Measurements from ENCODE around the gene PEPD. TPM values are rescaled to one million over a fixed set of nuclear protein-coding genes. Genes with fewer than 3 reads are reported as not detected.

PEPD gene
- total RNA-seq, 2 experiments from 2014 or later, result 17.5 to 23.0 TPM

DNA sequence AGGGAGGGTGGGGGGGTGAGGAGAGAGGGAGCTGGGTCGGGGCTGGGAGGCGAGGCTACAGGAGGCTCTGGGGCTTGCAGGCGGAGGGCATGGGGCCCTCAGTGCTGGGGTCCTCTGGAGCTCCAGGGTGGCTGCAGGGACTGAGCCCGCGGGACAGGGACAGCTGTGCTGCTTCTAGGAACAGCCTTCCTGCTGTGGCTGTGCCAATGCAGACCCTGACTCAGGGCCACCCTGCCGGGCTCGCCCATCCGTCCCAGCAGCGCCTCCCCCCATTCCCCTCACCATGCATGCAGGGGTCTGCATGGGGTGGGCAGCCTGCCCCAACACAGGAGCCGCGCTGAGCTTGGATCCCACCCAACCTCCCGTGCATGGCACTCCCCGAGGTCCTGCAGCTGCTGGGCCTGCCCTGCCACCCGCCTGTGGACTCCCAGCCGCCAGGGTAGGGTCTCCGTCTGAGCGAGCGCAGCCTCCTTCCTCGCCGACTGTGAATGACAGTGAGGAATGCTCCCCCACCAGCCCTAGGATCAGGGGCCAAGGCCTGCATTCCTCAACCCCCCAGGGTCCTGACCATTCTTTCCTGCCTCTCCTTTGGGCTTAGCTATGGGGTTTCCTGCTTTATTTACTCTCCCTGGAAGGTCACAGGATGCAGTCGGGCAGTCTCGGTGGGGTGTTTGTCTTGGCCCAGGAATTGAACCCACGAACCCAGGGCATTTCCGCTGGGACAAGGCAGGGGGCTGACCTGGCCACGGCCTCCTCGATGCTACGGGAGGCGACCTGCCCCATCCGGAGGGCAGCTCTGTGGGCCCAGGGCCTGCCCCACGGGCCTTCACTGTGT lies 124.7 kb downstream of the PEPD start:
- TF ChIP-seq, protein P1, sequence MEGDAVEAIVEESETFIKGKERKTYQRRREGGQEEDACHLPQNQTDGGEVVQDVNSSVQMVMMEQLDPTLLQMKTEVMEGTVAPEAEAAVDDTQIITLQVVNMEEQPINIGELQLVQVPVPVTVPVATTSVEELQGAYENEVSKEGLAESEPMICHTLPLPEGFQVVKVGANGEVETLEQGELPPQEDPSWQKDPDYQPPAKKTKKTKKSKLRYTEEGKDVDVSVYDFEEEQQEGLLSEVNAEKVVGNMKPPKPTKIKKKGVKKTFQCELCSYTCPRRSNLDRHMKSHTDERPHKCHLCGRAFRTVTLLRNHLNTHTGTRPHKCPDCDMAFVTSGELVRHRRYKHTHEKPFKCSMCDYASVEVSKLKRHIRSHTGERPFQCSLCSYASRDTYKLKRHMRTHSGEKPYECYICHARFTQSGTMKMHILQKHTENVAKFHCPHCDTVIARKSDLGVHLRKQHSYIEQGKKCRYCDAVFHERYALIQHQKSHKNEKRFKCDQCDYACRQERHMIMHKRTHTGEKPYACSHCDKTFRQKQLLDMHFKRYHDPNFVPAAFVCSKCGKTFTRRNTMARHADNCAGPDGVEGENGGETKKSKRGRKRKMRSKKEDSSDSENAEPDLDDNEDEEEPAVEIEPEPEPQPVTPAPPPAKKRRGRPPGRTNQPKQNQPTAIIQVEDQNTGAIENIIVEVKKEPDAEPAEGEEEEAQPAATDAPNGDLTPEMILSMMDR (IDR thresholded peaks at IDR 0.05), result no peak
- Mint-ChIP-seq H3K9me3 (no peaks in the 10 kb centered on the region), H3K27ac (no peak overlapping the region), H3K4me1 (ENCODE audit: low read depth) (no peaks in the 10 kb centered on the region), H3K4me3 (no peak overlapping the region), H3K27me3 (no peaks in the 10 kb centered on the region), H3K36me3 (ENCODE audit: low read depth) (no peaks in the 10 kb centered on the region)
- Histone ChIP-seq H3K27me3 (ENCODE audit: control insufficient read depth in 1 of 2, insufficient read depth in 2 of 2, low read length in 2 of 2) (no peaks in the 10 kb centered on the region), H3K9me3 (ENCODE audit: control insufficient read depth in 1 of 2, insufficient read depth in 1 of 2, low read length in 2 of 2) (no peaks in the 10 kb centered on the region), H3K27ac (ENCODE audit: low read depth in 1 of 2, low read length in 2 of 2) (no peak overlapping the region), H3K4me3 (ENCODE audit: low read length) (no peak overlapping the region), H3K36me3 (ENCODE audit: insufficient read depth, low read length) (no peaks in the 10 kb centered on the region), H3K4me1 (ENCODE audit: insufficient read depth, low read length) (peaks cover 3% of the 10 kb centered on the region)
- ChIA-PET POLR2A (no interaction called here), CTCF (no interaction called here)
- ATAC-seq (ENCODE audit: poor library complexity) (no peak), DNase-seq (no peak)
- intact Hi-C loops (cut with DNase I, micrococcal nuclease), result no loop called here

DNA sequence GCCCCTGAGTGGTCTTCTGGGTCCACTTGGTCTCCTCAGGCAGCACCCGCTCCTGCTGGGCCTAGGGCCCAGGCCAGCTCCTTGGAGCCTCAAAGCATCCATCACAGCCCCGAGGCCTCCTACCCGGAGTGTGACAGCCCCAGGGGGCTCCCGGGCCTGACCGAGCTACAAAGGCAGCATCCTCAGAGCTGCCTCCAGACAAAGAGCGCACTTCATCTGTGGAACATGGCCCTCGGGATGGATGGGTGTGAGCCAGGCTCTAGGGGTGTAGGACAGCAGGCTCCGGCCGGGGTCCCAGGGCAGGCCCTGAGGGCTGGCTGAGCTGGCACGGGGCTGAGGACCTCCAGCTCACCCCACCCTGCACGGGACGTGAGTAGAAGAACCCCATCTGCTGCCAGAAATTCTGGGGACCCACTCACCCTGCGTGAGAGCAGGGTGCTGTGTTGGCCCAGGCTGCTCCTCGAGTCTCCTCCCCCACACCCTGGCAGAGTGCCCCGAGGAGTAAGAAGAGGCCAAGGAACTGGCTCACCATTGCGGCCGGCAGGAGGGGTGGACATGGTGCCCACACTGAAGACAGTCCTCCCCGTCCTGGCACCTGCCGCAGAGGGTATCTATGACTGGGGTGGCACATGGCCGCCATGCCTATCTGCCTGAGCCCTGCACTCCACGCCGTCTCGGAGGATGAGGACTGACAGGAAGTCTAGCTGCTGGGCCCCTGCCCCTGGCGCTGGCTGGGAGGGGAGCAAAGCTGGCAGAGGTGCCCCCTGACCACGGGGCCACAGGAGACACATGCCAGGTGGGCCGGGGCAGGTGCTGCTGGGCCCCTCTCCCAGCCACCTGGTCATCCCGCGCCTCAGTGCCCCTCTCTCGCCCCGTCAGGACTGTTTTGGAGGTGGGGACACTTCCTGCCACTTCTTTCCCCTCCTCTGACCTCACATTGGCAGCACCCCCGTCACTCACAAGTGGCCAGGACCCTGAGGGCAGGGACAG lies 125.7 kb downstream of the PEPD start:
- no peak overlapping the region for H3K27ac ChIP-seq (ENCODE audit: low read depth in 1 of 2, low read length in 2 of 2)
- H3K36me3 Mint-ChIP-seq (ENCODE audit: low read depth), result no peaks in the 10 kb centered on the region
- TF ChIP-seq, protein P1 (IDR thresholded peaks at IDR 0.05), result no peak
- H3K4me1 Mint-ChIP-seq (ENCODE audit: low read depth), result no peaks in the 10 kb centered on the region
- H3K9me3 ChIP-seq (ENCODE audit: control insufficient read depth in 1 of 2, insufficient read depth in 1 of 2, low read length in 2 of 2), result no peaks in the 10 kb centered on the region
- no peak overlapping the region for H3K4me3 ChIP-seq (ENCODE audit: low read length)
- H3K27me3 Mint-ChIP-seq, result no peaks in the 10 kb centered on the region
- intact Hi-C loops (cut with DNase I, micrococcal nuclease), result no loop called here
- ChIA-PET POLR2A (no interaction called here), CTCF (no interaction called here)
- H3K9me3 Mint-ChIP-seq, result no peaks in the 10 kb centered on the region
- ATAC-seq (ENCODE audit: poor library complexity), result no peak
- peaks cover 3% of the 10 kb centered on the region for H3K4me1 ChIP-seq (ENCODE audit: insufficient read depth, low read length)
- H3K27ac Mint-ChIP-seq, result no peak overlapping the region
- no peaks in the 10 kb centered on the region for H3K27me3 ChIP-seq (ENCODE audit: control insufficient read depth in 1 of 2, insufficient read depth in 2 of 2, low read length in 2 of 2)
- H3K36me3 ChIP-seq (ENCODE audit: insufficient read depth, low read length), result no peaks in the 10 kb centered on the region
- DNase-seq, result no peak
- H3K4me3 Mint-ChIP-seq, result no peak overlapping the region

DNA sequence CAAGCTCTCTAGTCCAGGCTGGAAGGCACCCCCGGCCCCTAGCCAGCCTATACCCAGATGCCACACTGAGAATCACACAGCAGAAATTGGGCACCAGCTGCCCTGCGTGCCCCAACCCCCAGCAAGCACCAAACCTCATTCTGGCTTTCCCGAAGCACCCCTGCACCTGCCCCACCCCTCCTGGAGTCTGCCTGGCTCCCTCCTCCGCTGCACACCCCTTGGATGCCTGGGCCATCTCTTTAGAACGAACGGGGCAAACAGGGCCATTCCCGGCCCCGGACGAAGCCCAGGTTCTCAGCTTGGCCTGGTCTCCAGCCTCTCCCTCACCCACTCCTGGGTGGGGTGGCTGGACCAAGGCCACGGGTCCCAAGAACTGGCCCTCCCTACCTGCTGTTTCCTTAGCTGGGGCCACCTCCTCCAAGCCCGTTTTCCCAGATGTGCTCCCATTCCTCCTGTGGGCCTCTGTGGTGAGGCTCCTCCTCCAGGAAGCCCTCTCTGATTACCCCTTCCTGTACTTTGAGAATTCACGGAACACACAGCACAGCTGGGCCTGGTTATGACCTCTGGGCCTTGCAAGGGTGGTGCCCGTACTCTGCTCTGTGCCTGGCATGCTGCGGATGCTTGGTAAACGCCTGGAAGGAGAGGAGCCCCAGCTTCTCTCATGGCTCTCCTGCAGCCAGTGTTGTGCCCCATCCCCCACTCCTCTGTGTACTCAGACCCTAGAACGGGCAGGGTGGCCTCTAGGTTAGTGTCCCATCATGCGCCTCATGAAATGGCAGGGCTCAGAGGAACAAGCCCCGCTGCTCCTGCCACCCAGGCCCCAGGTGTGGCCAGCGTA lies 126.6 kb downstream of the PEPD start:
- H3K27me3 ChIP-seq (ENCODE audit: control insufficient read depth in 1 of 2, insufficient read depth in 2 of 2, low read length in 2 of 2), result no peaks in the 10 kb centered on the region
- H3K9me3 ChIP-seq (ENCODE audit: control insufficient read depth in 1 of 2, insufficient read depth in 1 of 2, low read length in 2 of 2), result no peaks in the 10 kb centered on the region
- ChIA-PET CTCF (no interaction called here), POLR2A (no interaction called here)
- Mint-ChIP-seq H3K4me3 (no peak overlapping the region), H3K36me3 (ENCODE audit: low read depth) (no peaks in the 10 kb centered on the region), H3K9me3 (no peaks in the 10 kb centered on the region), H3K27ac (no peak overlapping the region), H3K4me1 (ENCODE audit: low read depth) (no peaks in the 10 kb centered on the region), H3K27me3 (no peaks in the 10 kb centered on the region)
- ATAC-seq (ENCODE audit: poor library complexity) (no peak), DNase-seq (no peak)
- peaks cover 3% of the 10 kb centered on the region for H3K4me1 ChIP-seq (ENCODE audit: insufficient read depth, low read length)
- TF ChIP-seq, protein P1 (IDR thresholded peaks at IDR 0.05), result no peak
- intact Hi-C loops (cut with DNase I, micrococcal nuclease), result no loop called here
- no peak overlapping the region for H3K27ac ChIP-seq (ENCODE audit: low read depth in 1 of 2, low read length in 2 of 2)
- no peaks in the 10 kb centered on the region for H3K36me3 ChIP-seq (ENCODE audit: insufficient read depth, low read length)
- no peak overlapping the region for H3K4me3 ChIP-seq (ENCODE audit: low read length)

Measured in CD4-positive, alpha-beta T cell (primary cell).